Measurements from ENCODE around the gene NCKAP5. TPM values are rescaled to one million over a fixed set of nuclear protein-coding genes. Genes with fewer than 3 reads are reported as not detected.

NCKAP5 gene
- total RNA-seq, 1 donor from 2014 or later = 0.46 TPM

DNA sequence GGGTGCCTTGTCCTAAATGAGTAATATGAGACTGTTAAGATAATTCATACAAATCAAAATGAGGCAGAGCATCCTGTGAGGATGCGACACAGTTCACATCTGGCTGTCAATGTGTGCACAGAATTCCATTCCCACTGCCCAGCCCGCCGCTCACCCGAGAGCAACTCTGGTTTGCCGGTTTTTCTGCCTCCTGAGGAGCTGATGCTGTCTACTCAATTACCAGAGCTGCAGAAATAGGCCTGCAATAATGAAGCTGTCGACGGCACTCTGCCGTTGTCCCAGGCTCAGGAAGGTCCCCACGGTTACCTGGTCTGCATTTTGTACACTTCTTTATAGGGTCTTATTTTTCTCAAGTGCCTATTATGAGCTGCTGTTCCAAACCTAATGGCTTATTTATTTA, 842.5 kb downstream of the NCKAP5 start:
- DNase-seq (ENCODE audit: extremely low spot score, unreplicated experiment) = no peak
- no peak overlapping the region for H3K27ac Mint-ChIP-seq (ENCODE audit: unreplicated experiment)
- no peaks in the 10 kb centered on the region for H3K4me1 Mint-ChIP-seq (ENCODE audit: unreplicated experiment)
- peaks cover 9% of the 10 kb centered on the region for H3K9me3 Mint-ChIP-seq (ENCODE audit: unreplicated experiment)
- H3K27me3 Mint-ChIP-seq (ENCODE audit: unreplicated experiment) = no peaks in the 10 kb centered on the region
- TF ChIP-seq, protein P1, sequence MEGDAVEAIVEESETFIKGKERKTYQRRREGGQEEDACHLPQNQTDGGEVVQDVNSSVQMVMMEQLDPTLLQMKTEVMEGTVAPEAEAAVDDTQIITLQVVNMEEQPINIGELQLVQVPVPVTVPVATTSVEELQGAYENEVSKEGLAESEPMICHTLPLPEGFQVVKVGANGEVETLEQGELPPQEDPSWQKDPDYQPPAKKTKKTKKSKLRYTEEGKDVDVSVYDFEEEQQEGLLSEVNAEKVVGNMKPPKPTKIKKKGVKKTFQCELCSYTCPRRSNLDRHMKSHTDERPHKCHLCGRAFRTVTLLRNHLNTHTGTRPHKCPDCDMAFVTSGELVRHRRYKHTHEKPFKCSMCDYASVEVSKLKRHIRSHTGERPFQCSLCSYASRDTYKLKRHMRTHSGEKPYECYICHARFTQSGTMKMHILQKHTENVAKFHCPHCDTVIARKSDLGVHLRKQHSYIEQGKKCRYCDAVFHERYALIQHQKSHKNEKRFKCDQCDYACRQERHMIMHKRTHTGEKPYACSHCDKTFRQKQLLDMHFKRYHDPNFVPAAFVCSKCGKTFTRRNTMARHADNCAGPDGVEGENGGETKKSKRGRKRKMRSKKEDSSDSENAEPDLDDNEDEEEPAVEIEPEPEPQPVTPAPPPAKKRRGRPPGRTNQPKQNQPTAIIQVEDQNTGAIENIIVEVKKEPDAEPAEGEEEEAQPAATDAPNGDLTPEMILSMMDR (IDR thresholded peaks at IDR 0.05) = no peak
- no peaks in the 10 kb centered on the region for H3K36me3 Mint-ChIP-seq (ENCODE audit: unreplicated experiment)
- H3K4me3 Mint-ChIP-seq (ENCODE audit: unreplicated experiment) = no peak overlapping the region

DNA sequence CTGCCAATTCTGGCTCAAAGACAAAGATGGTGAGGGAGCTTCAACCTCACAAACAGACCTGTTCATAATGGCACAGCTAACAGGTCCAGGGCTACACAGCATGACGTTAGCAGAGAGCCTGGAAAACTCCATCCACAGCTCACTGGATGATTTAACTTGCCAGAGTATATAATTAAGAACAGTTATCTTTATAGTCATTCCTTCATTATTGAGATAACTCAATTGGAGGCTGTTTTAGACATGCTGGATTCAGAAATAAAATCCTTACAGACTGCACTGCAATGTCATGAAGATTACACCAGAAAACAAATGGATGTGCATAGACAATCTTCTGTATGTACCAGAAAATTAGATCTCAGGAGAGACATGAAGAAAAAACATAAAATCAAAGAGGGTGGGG, 843.1 kb downstream of the NCKAP5 start:
- Mint-ChIP-seq H3K9me3 (ENCODE audit: unreplicated experiment) (peaks cover 9% of the 10 kb centered on the region), H3K27me3 (ENCODE audit: unreplicated experiment) (no peaks in the 10 kb centered on the region)
- TF ChIP-seq, protein P1 (IDR thresholded peaks at IDR 0.05) = no peak

DNA sequence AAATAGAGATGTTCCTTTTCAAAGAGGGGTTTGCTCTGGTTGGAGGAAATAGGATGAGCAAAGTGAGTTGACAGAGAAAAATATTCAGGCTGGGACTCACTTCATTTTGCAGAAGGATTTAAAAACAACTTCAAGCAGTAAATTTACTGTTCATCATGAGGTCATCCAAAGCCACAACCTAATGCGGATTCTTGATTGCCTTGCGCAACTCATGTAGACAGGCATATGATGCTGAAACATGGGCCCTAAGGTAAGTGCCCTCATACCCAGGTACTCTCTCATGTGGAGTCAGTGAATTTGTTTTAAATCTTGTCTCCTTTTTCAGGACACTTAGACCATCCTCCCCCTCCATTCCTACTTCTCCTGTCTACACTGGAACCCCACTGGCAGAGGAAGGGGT, 846.3 kb downstream of the NCKAP5 start:
- peaks cover 13% of the 10 kb centered on the region for H3K9me3 Mint-ChIP-seq (ENCODE audit: unreplicated experiment)
- no peaks in the 10 kb centered on the region for H3K36me3 Mint-ChIP-seq (ENCODE audit: unreplicated experiment)
- no peak overlapping the region for H3K27ac Mint-ChIP-seq (ENCODE audit: unreplicated experiment)
- no peaks in the 10 kb centered on the region for H3K27me3 Mint-ChIP-seq (ENCODE audit: unreplicated experiment)
- no peak for DNase-seq (ENCODE audit: extremely low spot score, unreplicated experiment)
- TF ChIP-seq, protein P1 (IDR thresholded peaks at IDR 0.05) = no peak
- no peak overlapping the region for H3K4me3 Mint-ChIP-seq (ENCODE audit: unreplicated experiment)
- no peaks in the 10 kb centered on the region for H3K4me1 Mint-ChIP-seq (ENCODE audit: unreplicated experiment)

More for the DNA sequence above, 843.1 kb downstream of the NCKAP5 start:
- no peak overlapping the region for H3K27ac Mint-ChIP-seq (ENCODE audit: unreplicated experiment)
- no peaks in the 10 kb centered on the region for H3K36me3 Mint-ChIP-seq (ENCODE audit: unreplicated experiment)
- DNase-seq (ENCODE audit: extremely low spot score, unreplicated experiment) = no peak
- H3K4me1 Mint-ChIP-seq (ENCODE audit: unreplicated experiment) = no peaks in the 10 kb centered on the region
- no peak overlapping the region for H3K4me3 Mint-ChIP-seq (ENCODE audit: unreplicated experiment)

DNA sequence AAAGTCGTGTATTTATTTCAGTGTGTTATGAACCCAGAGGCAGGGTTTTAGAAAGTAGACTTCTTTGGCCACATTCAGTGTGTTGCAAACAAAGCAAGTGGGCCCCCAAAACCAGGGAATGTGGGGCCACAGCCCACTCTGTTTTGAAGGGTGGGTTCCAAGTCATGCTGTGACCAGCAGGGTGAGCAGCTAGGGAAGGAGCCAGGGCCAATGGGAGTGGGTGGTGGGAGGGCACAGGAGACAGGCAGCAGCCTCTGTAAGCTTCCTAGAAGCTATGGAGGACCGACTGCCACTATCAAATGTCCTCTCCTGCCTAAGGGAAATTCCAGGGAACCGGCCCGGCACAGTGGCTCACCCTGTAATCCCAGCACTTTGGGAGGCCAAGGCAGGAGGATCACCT, 847.9 kb downstream of the NCKAP5 start:
- Mint-ChIP-seq H3K27ac (ENCODE audit: unreplicated experiment) (no peak overlapping the region), H3K36me3 (ENCODE audit: unreplicated experiment) (no peaks in the 10 kb centered on the region), H3K27me3 (ENCODE audit: unreplicated experiment) (no peaks in the 10 kb centered on the region), H3K9me3 (ENCODE audit: unreplicated experiment) (peaks cover 13% of the 10 kb centered on the region), H3K4me3 (ENCODE audit: unreplicated experiment) (no peak overlapping the region), H3K4me1 (ENCODE audit: unreplicated experiment) (no peaks in the 10 kb centered on the region)
- TF ChIP-seq, protein P1 (IDR thresholded peaks at IDR 0.05) = no peak
- no peak for DNase-seq (ENCODE audit: extremely low spot score, unreplicated experiment)

DNA sequence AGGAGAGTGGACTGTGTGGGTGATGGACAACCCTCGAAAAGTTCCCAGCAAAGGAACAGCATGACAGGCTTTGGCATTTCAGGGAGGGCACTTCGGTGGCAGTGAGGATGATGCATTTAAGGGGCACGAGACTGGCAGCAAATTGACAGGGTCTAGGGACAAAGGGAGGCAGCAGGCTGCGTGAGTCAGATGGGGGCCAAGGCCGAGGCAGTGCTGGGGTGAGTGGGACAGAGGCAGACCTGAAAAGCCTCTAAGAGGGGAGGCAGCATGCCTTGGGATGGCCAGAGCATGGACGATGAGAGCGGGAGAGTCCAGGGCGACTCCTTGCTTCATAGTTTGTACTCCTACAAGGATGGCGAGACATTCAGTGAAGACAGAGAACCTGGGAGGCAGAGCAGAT, 848.8 kb downstream of the NCKAP5 start:
- Mint-ChIP-seq H3K36me3 (ENCODE audit: unreplicated experiment) (no peaks in the 10 kb centered on the region), H3K9me3 (ENCODE audit: unreplicated experiment) (peaks cover 9% of the 10 kb centered on the region), H3K4me3 (ENCODE audit: unreplicated experiment) (no peak overlapping the region), H3K27me3 (ENCODE audit: unreplicated experiment) (no peaks in the 10 kb centered on the region), H3K27ac (ENCODE audit: unreplicated experiment) (no peak overlapping the region), H3K4me1 (ENCODE audit: unreplicated experiment) (no peaks in the 10 kb centered on the region)
- TF ChIP-seq, protein P1 (IDR thresholded peaks at IDR 0.05) = no peak
- no peak for DNase-seq (ENCODE audit: extremely low spot score, unreplicated experiment)

Data from osteocyte (in vitro differentiated cells).